Stimulated activated effector memory CD8-positive, alpha-beta T cell treated with anti-CD3 and anti-CD28 coated beads, Interleukin-12 subunit alpha, Interleukin-12 subunit beta, amount 100 ng/mL, for 72 hours (primary cell): Measurements from ENCODE around the gene SLC25A47.
"Not testable (repeated sequence)": the region's sequence is repeated elsewhere in the genome, so short reads cannot be mapped to it uniquely, and the experiment has no call there.

Experiments used
- ATAC-seq: fragments of 150-1000 bp; cut with Tn5 transposase; 2 replicates; pipeline ENCODE4 v1.10.0; 2021
- DNase-seq, 2 donors: peaks; one replicate each; pipeline ENCODE4 v3.0.0; 2021 to 2022; ENCODE audit warnings: low spot score in 2 of 2
- H3K27ac Mint-ChIP-seq: one replicate; pipeline ENCODE4 v1.8.0; 2022; ENCODE audit warnings: mild to moderate bottlenecking, mixed read lengths
- H3K36me3 Mint-ChIP-seq: one replicate; pipeline ENCODE4 v1.8.0; 2022; ENCODE audit warnings: mild to moderate bottlenecking, mixed read lengths
- H3K4me1 Mint-ChIP-seq: one replicate; pipeline ENCODE4 v1.8.0; 2022; ENCODE audit warnings: mixed read lengths
- H3K4me3 Mint-ChIP-seq: one replicate; pipeline ENCODE4 v1.8.0; 2022; ENCODE audit warnings: mild to moderate bottlenecking, mixed read lengths
- H3K9me3 Mint-ChIP-seq: one replicate; pipeline ENCODE4 v1.8.0; 2022; ENCODE audit warnings: mixed read lengths

The SLC25A47 gene

GRCh38 chr14:100286484-100287191 lies 36.5 kb upstream of the SLC25A47 start:
- no peak for DNase-seq
- H3K9me3 Mint-ChIP-seq, result no peaks in the 10 kb centered on the region
- H3K4me3 Mint-ChIP-seq, result peak overlapping the region; percentile 76
- peaks cover 45% of the 10 kb centered on the region for H3K36me3 Mint-ChIP-seq
- H3K27ac Mint-ChIP-seq, result peak overlapping the region; percentile 94
- peaks cover 13% of the 10 kb centered on the region for H3K4me1 Mint-ChIP-seq
- no peak for ATAC-seq

- Mint-ChIP-seq H3K4me3 (no peak overlapping the region), H3K9me3 (no peaks in the 10 kb centered on the region), H3K36me3 (peaks cover 40% of the 10 kb centered on the region), H3K4me1 (peaks cover 13% of the 10 kb centered on the region), H3K27ac (no peak overlapping the region)
- ATAC-seq (no peak), DNase-seq (no peak)
Observed at GRCh38 chr14:100287202-100287997, 35.7 kb upstream of the SLC25A47 start.

DNA sequence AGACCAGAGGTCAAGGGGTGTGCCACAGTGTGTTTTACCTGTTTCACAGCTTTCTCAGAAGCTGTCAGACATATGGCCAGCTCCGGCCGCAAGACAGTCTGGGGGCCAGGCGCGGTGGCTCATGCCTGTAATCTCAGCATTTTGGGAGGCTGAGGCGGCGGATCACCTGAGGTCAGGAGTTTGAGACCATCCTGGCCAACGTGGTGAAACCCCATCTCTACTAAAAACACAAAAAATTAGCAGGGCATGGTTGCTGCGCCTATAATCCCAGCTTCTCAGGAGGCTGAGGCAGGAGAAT lies 35.2 kb upstream of the SLC25A47 start:
- ATAC-seq, DNase-seq, H3K4me3 Mint-ChIP-seq, H3K9me3 Mint-ChIP-seq, H3K27ac Mint-ChIP-seq: not testable (repeated sequence)
- H3K4me1 Mint-ChIP-seq, result peaks cover 13% of the 10 kb centered on the region
- H3K36me3 Mint-ChIP-seq, result peaks cover 34% of the 10 kb centered on the region

DNA sequence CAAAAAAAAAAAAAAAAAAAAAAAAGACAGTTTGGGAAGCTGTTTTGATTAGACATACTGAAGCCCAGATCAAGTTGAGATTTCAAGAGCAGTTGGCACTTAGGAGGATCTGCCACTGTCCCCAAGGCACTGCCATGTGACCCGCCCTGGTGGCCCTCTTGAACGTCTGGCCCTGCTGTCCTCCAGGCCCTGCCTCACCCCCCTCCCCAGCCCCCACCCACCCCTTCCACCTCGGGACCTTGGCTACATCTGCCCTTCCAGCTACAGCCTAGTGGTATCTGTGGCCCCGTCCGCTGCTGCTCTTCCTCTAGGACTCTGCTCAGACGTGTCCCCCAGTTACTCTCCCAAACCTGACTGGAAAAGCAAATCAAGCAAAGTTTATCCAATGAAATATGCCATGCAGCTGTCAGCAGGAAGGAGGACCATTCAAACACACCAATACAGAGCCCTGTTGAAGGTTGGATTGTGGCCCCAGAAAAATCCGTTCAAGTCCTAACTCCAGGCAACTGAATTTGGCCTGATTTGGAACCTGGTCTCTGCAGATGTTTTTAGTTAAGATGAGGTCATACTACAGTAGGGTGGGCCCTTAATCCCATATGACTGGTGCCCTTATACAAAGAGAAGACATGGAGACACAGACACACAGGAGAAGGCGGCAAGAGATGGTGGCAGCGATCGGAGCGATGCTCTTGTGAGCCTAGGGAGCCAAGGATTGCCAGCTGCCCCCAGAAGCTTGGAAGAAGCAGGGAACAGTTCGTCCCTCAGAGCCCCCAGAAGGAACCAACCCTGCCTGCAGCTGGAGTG lies 34.6 kb upstream of the SLC25A47 start:
- Mint-ChIP-seq H3K4me1 (peaks cover 13% of the 10 kb centered on the region), H3K36me3 (peaks cover 29% of the 10 kb centered on the region), H3K4me3 (no peak overlapping the region), H3K27ac (peak overlapping the region; percentile 70), H3K9me3 (no peaks in the 10 kb centered on the region)
- DNase-seq, result no peak
- ATAC-seq, result no peak

DNA sequence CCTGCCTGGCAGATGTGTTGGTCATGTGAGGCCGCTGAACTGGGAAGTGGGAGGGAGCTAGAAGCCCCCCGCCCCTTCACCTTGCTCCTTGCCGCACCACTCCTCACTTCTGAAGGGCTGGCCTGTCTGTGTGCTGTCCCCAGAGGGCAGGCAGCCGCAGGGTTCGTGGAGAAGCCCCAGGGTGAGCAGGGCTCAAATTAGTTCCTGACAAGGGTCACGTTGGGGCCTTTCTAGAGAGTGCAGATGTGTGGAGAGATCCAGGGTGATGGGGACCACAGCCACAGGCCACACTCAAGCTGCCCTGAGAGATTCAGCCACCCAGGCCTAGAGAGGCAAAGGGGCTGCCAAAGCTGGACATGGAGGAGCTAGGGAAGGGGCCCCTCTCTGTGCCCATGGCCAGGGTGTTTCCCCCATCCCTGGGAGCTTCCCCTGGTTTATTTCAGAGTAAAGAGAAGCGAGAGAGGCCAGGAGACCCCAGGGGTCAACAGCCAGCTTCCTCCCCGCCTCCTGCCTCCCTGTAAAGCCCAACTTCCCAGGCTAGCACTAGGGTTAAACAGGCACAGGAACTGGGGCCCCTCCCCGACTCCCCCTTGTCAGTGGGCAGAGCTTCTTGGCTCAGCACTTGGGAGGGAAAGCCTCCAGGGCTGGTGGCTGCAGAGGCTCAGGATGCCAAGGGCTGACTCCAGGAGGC lies 33.1 kb upstream of the SLC25A47 start:
- H3K36me3 Mint-ChIP-seq, result peaks cover 21% of the 10 kb centered on the region
- DNase-seq (no peak), ATAC-seq (no peak)
- H3K4me1 Mint-ChIP-seq, result peaks cover 12% of the 10 kb centered on the region
- no peak overlapping the region for H3K4me3 Mint-ChIP-seq
- no peaks in the 10 kb centered on the region for H3K9me3 Mint-ChIP-seq
- H3K27ac Mint-ChIP-seq, result peak overlapping the region; percentile 70

DNA sequence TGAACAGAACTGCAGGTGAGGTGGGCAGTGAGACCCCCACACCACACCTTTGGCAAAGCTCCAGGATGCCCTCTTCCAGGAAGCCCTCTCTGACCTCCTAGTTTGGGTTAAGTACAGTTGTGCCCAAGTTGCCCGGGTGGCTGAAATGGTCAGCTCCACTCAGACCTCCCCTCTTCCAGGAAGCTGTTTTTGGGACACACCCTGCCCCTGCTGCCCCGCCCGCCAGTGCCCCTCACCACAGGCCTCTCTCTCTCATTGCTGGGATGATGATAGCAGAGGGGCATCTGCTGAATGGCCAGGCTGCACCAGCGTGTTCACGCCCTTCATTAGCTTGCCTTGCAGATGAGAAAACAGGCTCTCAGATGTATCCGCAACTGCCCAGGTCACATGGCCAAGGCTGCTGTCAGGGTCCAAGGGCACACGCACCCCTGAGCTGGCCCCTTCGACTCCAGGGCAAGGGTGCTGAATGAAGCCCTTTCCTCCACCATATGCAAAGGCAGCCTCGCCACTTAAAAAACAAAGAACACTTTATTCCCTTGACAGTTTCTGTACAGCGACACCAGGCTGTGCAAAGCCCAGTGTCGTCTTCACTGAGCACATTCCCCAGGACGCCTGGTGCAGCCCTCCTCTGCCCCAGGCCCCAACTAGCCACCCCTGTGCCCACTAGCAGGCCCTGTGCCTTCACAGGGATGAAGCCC lies 32.4 kb upstream of the SLC25A47 start:
- Mint-ChIP-seq H3K4me1 (peaks cover 12% of the 10 kb centered on the region), H3K9me3 (no peaks in the 10 kb centered on the region), H3K36me3 (peaks cover 21% of the 10 kb centered on the region), H3K4me3 (no peak overlapping the region), H3K27ac (peak overlapping the region; percentile 70)
- ATAC-seq (no peak), DNase-seq (no peak)

GRCh38 chr14:100291305-100292075 lies 31.6 kb upstream of the SLC25A47 start:
- Mint-ChIP-seq H3K9me3 (no peaks in the 10 kb centered on the region), H3K27ac (peak overlapping the region; percentile 70), H3K4me1 (peaks cover 12% of the 10 kb centered on the region), H3K4me3 (no peak overlapping the region), H3K36me3 (peaks cover 23% of the 10 kb centered on the region)
- ATAC-seq (no peak), DNase-seq (no peak)

- no peak for DNase-seq
- Mint-ChIP-seq H3K9me3 (no peaks in the 10 kb centered on the region), H3K4me3 (no peak overlapping the region), H3K27ac (no peak overlapping the region), H3K4me1 (peaks cover 12% of the 10 kb centered on the region), H3K36me3 (peaks cover 27% of the 10 kb centered on the region)
- no peak for ATAC-seq
Observed at GRCh38 chr14:100292301-100292775, 30.8 kb upstream of the SLC25A47 start.

GRCh38 chr14:100292776-100293461 lies 30.2 kb upstream of the SLC25A47 start:
- H3K4me1 Mint-ChIP-seq, result peaks cover 14% of the 10 kb centered on the region

GRCh38 chr14:100293497-100294212 lies 29.5 kb upstream of the SLC25A47 start:
- Mint-ChIP-seq H3K9me3 (no peaks in the 10 kb centered on the region), H3K36me3 (peaks cover 31% of the 10 kb centered on the region), H3K27ac (no peak overlapping the region), H3K4me1 (peaks cover 20% of the 10 kb centered on the region), H3K4me3 (no peak overlapping the region)
- no peak for DNase-seq
- no peak for ATAC-seq

More at GRCh38 chr14:100292776-100293461, 30.2 kb upstream of the SLC25A47 start:
- Mint-ChIP-seq H3K27ac (no peak overlapping the region), H3K36me3 (peaks cover 29% of the 10 kb centered on the region), H3K4me3 (no peak overlapping the region), H3K9me3 (no peaks in the 10 kb centered on the region)
- ATAC-seq, result no peak
- no peak for DNase-seq

DNA sequence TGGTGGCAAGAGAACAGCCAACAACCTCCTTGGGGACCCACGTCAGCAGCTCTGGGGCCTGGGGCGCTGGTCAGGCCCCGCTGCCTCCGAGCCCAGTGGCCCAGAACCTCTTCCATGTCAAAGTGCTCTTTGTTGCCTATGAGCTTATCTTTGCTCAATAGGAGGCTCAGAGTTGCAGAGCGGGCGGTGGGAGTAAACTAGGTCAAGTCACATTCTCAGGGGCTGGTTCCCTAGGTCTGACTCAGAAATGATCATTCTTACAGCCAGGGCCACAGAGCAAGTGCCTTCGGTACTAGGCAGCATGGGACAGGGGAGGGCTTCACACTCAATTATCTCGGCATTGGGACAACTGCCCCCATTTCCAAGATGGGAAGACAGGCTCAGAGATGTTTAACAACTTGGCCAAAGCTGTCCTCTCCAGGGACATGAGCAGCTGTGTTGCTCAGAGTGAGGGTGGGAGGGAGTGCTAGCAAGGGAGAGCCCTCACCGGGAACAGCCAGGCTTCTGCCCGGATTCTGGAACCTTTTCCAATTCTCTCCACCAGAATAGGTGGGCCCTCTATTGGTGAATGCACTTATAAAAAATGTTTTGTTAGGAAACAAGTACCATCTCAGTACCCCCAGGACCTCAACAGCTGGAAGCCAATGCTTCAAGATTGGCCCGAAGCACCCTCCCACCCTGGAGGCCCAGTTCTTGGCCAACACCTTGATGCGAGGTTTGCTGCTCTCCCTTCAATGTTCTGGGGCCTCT lies 28.8 kb upstream of the SLC25A47 start:
- Mint-ChIP-seq H3K27ac (no peak overlapping the region), H3K4me1 (peaks cover 25% of the 10 kb centered on the region), H3K36me3 (peaks cover 24% of the 10 kb centered on the region)

GRCh38 chr14:100294963-100295330 lies 28.2 kb upstream of the SLC25A47 start:
- Mint-ChIP-seq H3K9me3 (no peaks in the 10 kb centered on the region), H3K36me3 (peaks cover 19% of the 10 kb centered on the region), H3K4me3 (no peak overlapping the region), H3K4me1 (peaks cover 27% of the 10 kb centered on the region), H3K27ac (no peak overlapping the region)
- ATAC-seq (no peak), DNase-seq (no peak)

More for the DNA sequence above, 28.8 kb upstream of the SLC25A47 start:
- Mint-ChIP-seq H3K4me3 (no peak overlapping the region), H3K9me3 (no peaks in the 10 kb centered on the region)
- no peak for DNase-seq
- ATAC-seq, result peak; percentile 49
